Measurements from ENCODE around the gene MAP3K2.

The MAP3K2 gene

GRCh38 chr2:127283275-127283674 is 104.5 kb downstream of the MAP3K2 start:
- Histone ChIP-seq H3K14ac (ENCODE audit: low read length in 2 of 2) (no peak overlapping the region), H3K23ac (ENCODE audit: low read length in 2 of 2) (no peak overlapping the region), H3K79me1 (replicated peaks; ENCODE audit: low read length, poor library complexity, severe bottlenecking) (peaks cover 49% of the 10 kb centered on the region), H2AK5ac (ENCODE audit: low read length, severe bottlenecking) (no peak overlapping the region), H3K27me3 (ENCODE audit: control insufficient read depth in 1 of 2, insufficient read depth in 1 of 2, low read length in 2 of 2) (no peaks in the 10 kb centered on the region), H2BK5ac (ENCODE audit: low read depth, low read length, poor library complexity, severe bottlenecking) (no peak overlapping the region), H2BK15ac (ENCODE audit: low read depth, poor library complexity, severe bottlenecking) (no peak overlapping the region), H3K4me1 (ENCODE audit: control insufficient read depth, insufficient read depth, low read depth, low read length) (no peaks in the 10 kb centered on the region), H2BK12ac (ENCODE audit: low read length in 2 of 2) (no peak overlapping the region), H2AFZ (ENCODE audit: low read depth, low read length) (no peak overlapping the region), H3K36me3 (ENCODE audit: control insufficient read depth in 1 of 2, insufficient read depth in 2 of 2, low read depth in 1 of 2, low read length in 2 of 2) (peaks cover 64 to 93% of the 10 kb centered on the region in 2 experiments), H3K4me2 (ENCODE audit: low read length, poor library complexity, severe bottlenecking) (no peak overlapping the region), H3K4me3 (ENCODE audit: insufficient read depth in 1 of 2, low read depth in 1 of 2, low read length in 2 of 2) (no peak overlapping the region), H3K9me3 (ENCODE audit: control insufficient read depth, low read length) (peaks cover 9% of the 10 kb centered on the region), H3K18ac (ENCODE audit: low read depth in 1 of 2, low read length in 2 of 2) (no peak overlapping the region), H3K4ac (ENCODE audit: low read depth in 1 of 2, low read length in 2 of 2) (no peak overlapping the region), H2BK120ac (ENCODE audit: low read depth, low read length) (no peak overlapping the region), H3K9ac (ENCODE audit: low read length) (no peak overlapping the region), H3K27ac (ENCODE audit: low read length, poor library complexity, severe bottlenecking) (no peak overlapping the region), H4K8ac (ENCODE audit: low read length) (no peak overlapping the region), H4K91ac (ENCODE audit: low read length) (no peak overlapping the region)
- DNase-seq, result no peak
- 86% methylated on average over 1 of the region's 2 CpGs for WGBS

- H2BK120ac ChIP-seq (ENCODE audit: low read depth, low read length), result no peak overlapping the region
- H3K27me3 ChIP-seq (ENCODE audit: control insufficient read depth in 1 of 2, insufficient read depth in 1 of 2, low read length in 2 of 2), result no peaks in the 10 kb centered on the region
- H3K9me3 ChIP-seq (ENCODE audit: control insufficient read depth, low read length), result peaks cover 9% of the 10 kb centered on the region
- no peak overlapping the region for H2AFZ ChIP-seq (ENCODE audit: low read depth, low read length)
- H4K8ac ChIP-seq (ENCODE audit: low read length), result no peak overlapping the region
- peaks cover 43% of the 10 kb centered on the region for H3K79me1 ChIP-seq (replicated peaks; ENCODE audit: low read length, poor library complexity, severe bottlenecking)
- H3K4me3 ChIP-seq (ENCODE audit: insufficient read depth in 1 of 2, low read depth in 1 of 2, low read length in 2 of 2), result no peak overlapping the region
- no peak overlapping the region for H2AK5ac ChIP-seq (ENCODE audit: low read length, severe bottlenecking)
- 98% methylated on average over 2 of the region's 2 CpGs for WGBS
- no peak overlapping the region for H3K27ac ChIP-seq (ENCODE audit: low read length, poor library complexity, severe bottlenecking)
- no peak overlapping the region for H2BK12ac ChIP-seq (ENCODE audit: low read length in 2 of 2)
- H2BK5ac ChIP-seq (ENCODE audit: low read depth, low read length, poor library complexity, severe bottlenecking), result no peak overlapping the region
- H3K23ac ChIP-seq (ENCODE audit: low read length in 2 of 2), result no peak overlapping the region
- no peak overlapping the region for H2BK15ac ChIP-seq (ENCODE audit: low read depth, poor library complexity, severe bottlenecking)
- H3K18ac ChIP-seq (ENCODE audit: low read depth in 1 of 2, low read length in 2 of 2), result no peak overlapping the region
- H3K9ac ChIP-seq (ENCODE audit: low read length), result no peak overlapping the region
- H4K91ac ChIP-seq (ENCODE audit: low read length), result no peak overlapping the region
- no peaks in the 10 kb centered on the region for H3K4me1 ChIP-seq (ENCODE audit: control insufficient read depth, insufficient read depth, low read depth, low read length)
- no peak overlapping the region for H3K4me2 ChIP-seq (ENCODE audit: low read length, poor library complexity, severe bottlenecking)
- H3K4ac ChIP-seq (ENCODE audit: low read depth in 1 of 2, low read length in 2 of 2), result no peak overlapping the region
- no peak for DNase-seq
- peaks cover 58 to 90% of the 10 kb centered on the region in 2 experiments for H3K36me3 ChIP-seq (ENCODE audit: control insufficient read depth in 1 of 2, insufficient read depth in 2 of 2, low read depth in 1 of 2, low read length in 2 of 2)
- H3K14ac ChIP-seq (ENCODE audit: low read length in 2 of 2), result no peak overlapping the region
Measured at GRCh38 chr2:127280693-127281092, 107.1 kb downstream of the MAP3K2 start.

GRCh38 chr2:127279781-127280180 is 108.0 kb downstream of the MAP3K2 start:
- DNase-seq, result no peak
- Histone ChIP-seq H3K9me3 (ENCODE audit: control insufficient read depth, low read length) (peaks cover 9% of the 10 kb centered on the region), H3K9ac (ENCODE audit: low read length) (no peak overlapping the region), H3K18ac (ENCODE audit: low read depth in 1 of 2, low read length in 2 of 2) (no peak overlapping the region), H4K8ac (ENCODE audit: low read length) (no peak overlapping the region), H3K4ac (ENCODE audit: low read depth in 1 of 2, low read length in 2 of 2) (no peak overlapping the region), H3K4me1 (ENCODE audit: control insufficient read depth, insufficient read depth, low read depth, low read length) (no peaks in the 10 kb centered on the region), H3K4me2 (ENCODE audit: low read length, poor library complexity, severe bottlenecking) (no peak overlapping the region), H2BK15ac (ENCODE audit: low read depth, poor library complexity, severe bottlenecking) (no peak overlapping the region), H2BK5ac (ENCODE audit: low read depth, low read length, poor library complexity, severe bottlenecking) (no peak overlapping the region), H2AFZ (ENCODE audit: low read depth, low read length) (no peak overlapping the region), H4K91ac (ENCODE audit: low read length) (no peak overlapping the region), H2BK12ac (ENCODE audit: low read length in 2 of 2) (no peak overlapping the region), H3K36me3 (ENCODE audit: control insufficient read depth in 1 of 2, insufficient read depth in 2 of 2, low read depth in 1 of 2, low read length in 2 of 2) (peaks cover 59 to 91% of the 10 kb centered on the region in 2 experiments), H3K27me3 (ENCODE audit: control insufficient read depth in 1 of 2, insufficient read depth in 1 of 2, low read length in 2 of 2) (no peaks in the 10 kb centered on the region), H3K27ac (ENCODE audit: low read length, poor library complexity, severe bottlenecking) (no peak overlapping the region), H3K79me1 (replicated peaks; ENCODE audit: low read length, poor library complexity, severe bottlenecking) (peaks cover 50% of the 10 kb centered on the region), H3K4me3 (ENCODE audit: insufficient read depth in 1 of 2, low read depth in 1 of 2, low read length in 2 of 2) (no peak overlapping the region), H3K23ac (ENCODE audit: low read length in 2 of 2) (no peak overlapping the region), H2BK120ac (ENCODE audit: low read depth, low read length) (no peak overlapping the region), H2AK5ac (ENCODE audit: low read length, severe bottlenecking) (no peak overlapping the region), H3K14ac (ENCODE audit: low read length in 2 of 2) (no peak overlapping the region)
- 95% methylated on average over 5 of the region's 5 CpGs for WGBS

- Histone ChIP-seq H3K4me3 (ENCODE audit: insufficient read depth in 1 of 2, low read depth in 1 of 2, low read length in 2 of 2) (peak overlapping the region in 1 of 2 experiments; percentile 26), H3K27ac (ENCODE audit: low read length, poor library complexity, severe bottlenecking) (no peak overlapping the region), H3K27me3 (ENCODE audit: control insufficient read depth in 1 of 2, insufficient read depth in 1 of 2, low read length in 2 of 2) (no peaks in the 10 kb centered on the region), H4K91ac (ENCODE audit: low read length) (no peak overlapping the region), H3K9me3 (ENCODE audit: control insufficient read depth, low read length) (peaks cover 9% of the 10 kb centered on the region), H2AFZ (ENCODE audit: low read depth, low read length) (no peak overlapping the region), H3K4me2 (ENCODE audit: low read length, poor library complexity, severe bottlenecking) (no peak overlapping the region), H3K4me1 (ENCODE audit: control insufficient read depth, insufficient read depth, low read depth, low read length) (no peaks in the 10 kb centered on the region), H2BK12ac (ENCODE audit: low read length in 2 of 2) (no peak overlapping the region), H3K79me1 (replicated peaks; ENCODE audit: low read length, poor library complexity, severe bottlenecking) (peaks cover 49% of the 10 kb centered on the region), H3K18ac (ENCODE audit: low read depth in 1 of 2, low read length in 2 of 2) (no peak overlapping the region), H2BK15ac (ENCODE audit: low read depth, poor library complexity, severe bottlenecking) (no peak overlapping the region), H3K14ac (ENCODE audit: low read length in 2 of 2) (no peak overlapping the region), H2BK5ac (ENCODE audit: low read depth, low read length, poor library complexity, severe bottlenecking) (no peak overlapping the region), H3K36me3 (ENCODE audit: control insufficient read depth in 1 of 2, insufficient read depth in 2 of 2, low read depth in 1 of 2, low read length in 2 of 2) (peaks cover 58 to 89% of the 10 kb centered on the region in 2 experiments), H2BK120ac (ENCODE audit: low read depth, low read length) (no peak overlapping the region), H3K9ac (ENCODE audit: low read length) (no peak overlapping the region), H2AK5ac (ENCODE audit: low read length, severe bottlenecking) (no peak overlapping the region), H3K23ac (ENCODE audit: low read length in 2 of 2) (no peak overlapping the region), H4K8ac (ENCODE audit: low read length) (no peak overlapping the region), H3K4ac (ENCODE audit: low read depth in 1 of 2, low read length in 2 of 2) (no peak overlapping the region)
- 96% methylated on average over 3 of the region's 3 CpGs for WGBS
- DNase-seq, result no peak
Measured at GRCh38 chr2:127278959-127279358, 108.8 kb downstream of the MAP3K2 start.
